Neural progenitor cell (in vitro differentiated cells): Measurements from ENCODE around the gene HSPA4.

Experiments used
- EZH2 ChIP-seq: fragments of 200-600 bp; sonication (generic); IDR thresholded peaks from 2 replicates; pipeline ENCODE4 v1.6.1; 2017; ENCODE audit warnings: antibody characterized with exemption, mild to moderate bottlenecking, moderate library complexity
- EZH2phosphoT487 ChIP-seq: fragments of 200-600 bp; sonication (generic); IDR thresholded peaks from 2 replicates; pipeline ENCODE4 v1.6.1; 2017; ENCODE audit warnings: antibody characterized with exemption
- TF ChIP-seq, protein P1 (sequence below): fragments of 200-600 bp; sonication (generic); IDR thresholded peaks from 2 replicates; pipeline ENCODE4 v1.5.1; 2017; ENCODE audit warnings: antibody characterized with exemption, mild to moderate bottlenecking

DNA sequence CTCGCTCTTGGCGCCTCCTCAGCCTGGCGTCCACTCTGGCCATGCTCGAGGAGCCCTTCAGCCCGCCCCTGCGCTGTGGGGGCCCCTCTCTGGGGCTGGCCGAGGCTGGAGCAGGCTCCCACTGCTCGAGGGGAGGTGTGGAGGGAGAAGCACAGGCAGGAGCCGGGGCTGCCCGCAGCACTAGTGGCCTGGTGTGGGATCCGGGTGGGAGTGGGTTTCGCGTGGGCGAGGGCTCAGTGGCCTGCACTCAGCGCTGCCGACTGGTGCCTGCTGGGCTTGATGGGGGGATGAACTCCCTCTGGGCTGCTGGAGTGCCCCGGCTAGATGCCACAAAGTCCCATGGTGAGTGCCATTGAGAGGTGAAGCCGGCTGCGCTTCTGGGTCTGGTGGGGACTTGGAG, 4.4 kb upstream of the HSPA4 start:
- TF ChIP-seq, protein P1, sequence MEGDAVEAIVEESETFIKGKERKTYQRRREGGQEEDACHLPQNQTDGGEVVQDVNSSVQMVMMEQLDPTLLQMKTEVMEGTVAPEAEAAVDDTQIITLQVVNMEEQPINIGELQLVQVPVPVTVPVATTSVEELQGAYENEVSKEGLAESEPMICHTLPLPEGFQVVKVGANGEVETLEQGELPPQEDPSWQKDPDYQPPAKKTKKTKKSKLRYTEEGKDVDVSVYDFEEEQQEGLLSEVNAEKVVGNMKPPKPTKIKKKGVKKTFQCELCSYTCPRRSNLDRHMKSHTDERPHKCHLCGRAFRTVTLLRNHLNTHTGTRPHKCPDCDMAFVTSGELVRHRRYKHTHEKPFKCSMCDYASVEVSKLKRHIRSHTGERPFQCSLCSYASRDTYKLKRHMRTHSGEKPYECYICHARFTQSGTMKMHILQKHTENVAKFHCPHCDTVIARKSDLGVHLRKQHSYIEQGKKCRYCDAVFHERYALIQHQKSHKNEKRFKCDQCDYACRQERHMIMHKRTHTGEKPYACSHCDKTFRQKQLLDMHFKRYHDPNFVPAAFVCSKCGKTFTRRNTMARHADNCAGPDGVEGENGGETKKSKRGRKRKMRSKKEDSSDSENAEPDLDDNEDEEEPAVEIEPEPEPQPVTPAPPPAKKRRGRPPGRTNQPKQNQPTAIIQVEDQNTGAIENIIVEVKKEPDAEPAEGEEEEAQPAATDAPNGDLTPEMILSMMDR: no peak
- TF ChIP-seq EZH2 (no peak), EZH2phosphoT487 (no peak)
